HUES6 (cell line): ENCODE data around the gene GCLM.
"Not testable (repeated sequence)": the region's sequence is repeated elsewhere in the genome, so short reads cannot be mapped to it uniquely, and the experiment has no call there.

ENCODE experiments used
- H3K27ac ChIP-seq: 2 replicates; pipeline ENCODE4 v1.7.0; 2013; ENCODE audit warnings: low read depth, mild to moderate bottlenecking, low read length, inconsistent platforms
- H3K27me3 ChIP-seq: 2 replicates; pipeline ENCODE4 v1.6.1; 2013; ENCODE audit warnings: low read length; ENCODE audit not compliant: control insufficient read depth, insufficient read depth
- H3K36me3 ChIP-seq: 2 replicates; pipeline ENCODE4 v1.6.1; 2013; ENCODE audit warnings: low read length; ENCODE audit not compliant: control insufficient read depth, insufficient read depth
- H3K4me1 ChIP-seq: 2 replicates; pipeline ENCODE4 v1.6.1; 2013; ENCODE audit warnings: low read length; ENCODE audit not compliant: control insufficient read depth, insufficient read depth
- H3K4me3 ChIP-seq: 2 replicates; pipeline ENCODE4 v1.5.1; 2013; ENCODE audit warnings: low read depth, low read length
- H3K9ac ChIP-seq: one replicate; pipeline ENCODE4 v1.6.1; 2013; ENCODE audit warnings: mild to moderate bottlenecking, low read length
- H3K9me3 ChIP-seq: 2 replicates; pipeline ENCODE4 v1.6.1; 2013; ENCODE audit warnings: low read depth, low read length; ENCODE audit not compliant: control insufficient read depth, insufficient read depth

Gene GCLM

GRCh38 chr1:93909146-93910050 is at the start of gene GCLM:
Gene GCLM, minus strand, starts transcription at chr1:93909430. Its CDS starts 267 bp downstream, at chr1:93909163.
- peak within 1 kb of the TSS; percentile 90 for H3K9ac ChIP-seq
- H3K36me3 ChIP-seq = no peaks in the 10 kb centered on the region
- H3K4me1 ChIP-seq = peaks cover 16% of the 10 kb centered on the region; the same call in 1 of the 2 replicates
- no peak within 1 kb of the TSS; the same call in 1 of the 2 replicates for H3K27ac ChIP-seq
- no peaks in the 10 kb centered on the region for H3K27me3 ChIP-seq
- no peaks in the 10 kb centered on the region for H3K9me3 ChIP-seq
- H3K4me3 ChIP-seq = peak within 1 kb of the TSS; percentile 86

- Histone ChIP-seq H3K9me3 (peaks cover 18% of the 10 kb centered on the region; the same call in 1 of the 2 replicates), H3K4me1 (peaks cover 5% of the 10 kb centered on the region; the same call in 1 of the 2 replicates)
Measured at GRCh38 chr1:93958726-93959100, 49.5 kb upstream of the GCLM start.

DNA sequence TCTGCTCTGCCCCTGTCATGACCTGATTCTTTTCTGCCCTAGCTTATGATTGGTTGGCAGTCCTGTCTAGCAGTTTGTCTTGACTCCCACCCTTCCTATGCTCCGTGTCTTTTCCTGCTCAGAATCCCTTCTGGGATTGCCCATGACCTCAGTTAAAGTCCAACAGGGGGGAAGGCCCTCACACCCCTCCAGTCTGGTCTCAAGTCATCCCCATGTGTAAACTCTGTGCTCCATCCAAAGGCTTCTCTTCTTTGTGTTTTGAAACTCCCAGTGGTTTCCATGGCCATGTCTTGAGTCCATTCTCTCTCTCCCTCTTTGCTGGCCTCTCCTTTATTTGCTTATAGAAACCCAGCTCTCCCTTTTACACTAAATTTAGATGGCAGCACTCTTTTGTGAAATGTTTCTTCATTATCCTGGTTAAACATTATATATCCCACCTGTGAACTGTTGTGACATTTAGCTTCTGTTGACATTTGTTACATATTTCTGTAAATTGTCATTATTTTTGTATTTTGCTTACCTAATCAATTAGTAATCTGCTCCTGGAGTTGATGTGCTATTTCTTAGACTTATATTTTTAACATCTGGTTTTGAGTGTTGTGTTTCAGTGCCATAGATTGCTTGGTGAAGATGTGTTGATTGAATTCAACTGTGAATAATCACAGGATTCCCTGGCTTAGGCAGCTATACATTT is 48.9 kb upstream of the GCLM start:
- Histone ChIP-seq H3K4me3 (no peak overlapping the region), H3K9ac (no peak overlapping the region), H3K9me3 (peaks cover 18% of the 10 kb centered on the region; the same call in 1 of the 2 replicates), H3K27me3 (peaks cover 3% of the 10 kb centered on the region; the same call in 1 of the 2 replicates), H3K27ac (no peak overlapping the region), H3K36me3 (no peaks in the 10 kb centered on the region), H3K4me1 (peaks cover 2% of the 10 kb centered on the region; the same call in 1 of the 2 replicates)

More at GRCh38 chr1:93958726-93959100, 49.5 kb upstream of the GCLM start:
- Histone ChIP-seq H3K27ac (no peak overlapping the region), H3K36me3 (no peaks in the 10 kb centered on the region), H3K4me3 (no peak overlapping the region), H3K27me3 (peaks cover 3% of the 10 kb centered on the region; the same call in 1 of the 2 replicates), H3K9ac (no peak overlapping the region)

DNA sequence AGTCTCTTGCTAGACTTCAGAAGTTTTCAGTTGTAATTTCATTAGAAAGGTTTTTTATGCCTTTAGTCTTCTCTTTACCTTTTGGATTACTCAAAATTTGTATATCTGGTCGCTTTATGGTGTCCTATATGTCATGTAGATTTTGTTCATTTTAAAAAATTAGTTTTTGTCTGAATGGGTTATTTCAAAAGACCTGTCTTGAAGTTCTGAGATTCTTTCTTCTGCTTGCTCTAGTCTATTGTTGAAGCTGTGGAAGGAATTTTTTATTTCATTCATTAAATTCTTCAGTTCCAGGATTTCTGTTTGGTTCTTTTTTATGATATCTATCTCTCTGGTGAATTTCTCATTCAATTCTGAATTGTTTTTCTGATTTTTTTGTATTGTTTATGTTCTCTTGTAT is 46.5 kb upstream of the GCLM start:
- no peaks in the 10 kb centered on the region for H3K36me3 ChIP-seq
- H3K27ac ChIP-seq = no peak overlapping the region
- H3K4me1 ChIP-seq = no peaks in the 10 kb centered on the region
- no peak overlapping the region for H3K9ac ChIP-seq
- H3K27me3 ChIP-seq = peaks cover 3% of the 10 kb centered on the region; the same call in 1 of the 2 replicates
- H3K9me3 ChIP-seq = peaks cover 31% of the 10 kb centered on the region
- no peak overlapping the region for H3K4me3 ChIP-seq

GRCh38 chr1:93947002-93947686 is 37.9 kb upstream of the GCLM start:
- not testable (repeated sequence) for H3K27ac ChIP-seq, H3K4me3 ChIP-seq, H3K36me3 ChIP-seq, H3K9ac ChIP-seq, H3K27me3 ChIP-seq, H3K4me1 ChIP-seq
- H3K9me3 ChIP-seq = peaks cover 19% of the 10 kb centered on the region

DNA sequence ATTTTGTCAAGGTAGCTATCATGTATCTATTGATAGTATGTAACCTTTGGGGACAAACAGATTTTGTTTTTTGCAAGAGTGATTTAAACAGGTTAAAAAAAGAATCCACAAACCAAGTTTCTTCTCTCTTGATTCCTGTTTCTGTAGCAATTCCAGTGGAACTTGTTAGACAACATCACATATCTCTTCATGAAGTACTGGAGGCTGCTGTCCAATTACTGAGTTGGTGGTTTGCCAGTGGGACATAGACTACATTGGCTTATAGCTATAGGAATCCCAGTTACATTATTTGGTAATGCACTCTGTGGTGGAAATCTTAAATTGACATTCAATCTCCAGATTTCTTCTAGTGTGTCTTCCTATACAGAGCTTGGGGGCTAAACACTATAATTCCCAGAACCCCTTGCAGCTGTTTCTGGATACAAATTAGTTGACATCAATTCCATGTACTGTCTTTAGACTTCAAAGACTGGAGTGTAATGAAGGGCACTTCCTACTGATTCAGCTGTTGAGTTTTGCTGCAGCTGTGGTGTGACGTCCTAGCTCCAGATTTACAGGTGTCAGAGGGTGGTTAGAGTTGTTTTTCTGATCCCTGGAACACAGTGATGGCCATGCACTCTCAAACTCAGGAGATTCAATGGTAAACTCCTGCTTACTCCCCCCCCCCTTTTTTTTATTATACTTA is 29.4 kb upstream of the GCLM start:
- Histone ChIP-seq H3K27ac (no peak overlapping the region), H3K9ac (no peak overlapping the region)

DNA sequence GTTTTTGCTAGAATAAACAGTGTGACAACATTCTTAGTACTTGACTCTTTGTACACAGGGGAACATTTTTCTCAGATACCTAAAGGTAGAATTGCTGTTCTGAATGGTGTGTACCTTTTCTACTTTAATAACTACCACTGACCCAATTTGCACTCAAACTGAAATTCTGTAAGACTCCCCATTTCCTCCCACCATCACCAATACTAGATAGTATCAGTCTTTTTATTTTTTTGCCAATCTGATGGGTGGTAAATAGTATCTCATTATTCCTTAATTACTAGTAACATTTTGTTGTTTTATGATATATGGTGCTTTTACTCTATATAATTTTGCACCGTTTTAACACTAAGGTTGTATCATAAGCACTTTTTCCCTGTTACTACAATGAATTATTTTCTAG is 28.8 kb upstream of the GCLM start:
- Histone ChIP-seq H3K4me3 (no peak overlapping the region), H3K9me3 (peaks cover 5% of the 10 kb centered on the region; the same call in 1 of the 2 replicates), H3K36me3 (no peaks in the 10 kb centered on the region), H3K4me1 (no peaks in the 10 kb centered on the region), H3K27ac (no peak overlapping the region), H3K9ac (no peak overlapping the region), H3K27me3 (no peaks in the 10 kb centered on the region)

More for the DNA sequence above, 29.4 kb upstream of the GCLM start:
- no peak overlapping the region for H3K4me3 ChIP-seq
- no peaks in the 10 kb centered on the region for H3K4me1 ChIP-seq
- no peaks in the 10 kb centered on the region for H3K36me3 ChIP-seq
- H3K9me3 ChIP-seq = peaks cover 5% of the 10 kb centered on the region; the same call in 1 of the 2 replicates
- no peaks in the 10 kb centered on the region for H3K27me3 ChIP-seq

GRCh38 chr1:93925206-93925605 is 16.0 kb upstream of the GCLM start:
- Histone ChIP-seq H3K4me3 (no peak overlapping the region), H3K27me3 (no peaks in the 10 kb centered on the region), H3K9me3 (no peaks in the 10 kb centered on the region), H3K9ac (no peak overlapping the region), H3K4me1 (no peaks in the 10 kb centered on the region), H3K27ac (no peak overlapping the region), H3K36me3 (no peaks in the 10 kb centered on the region)

GRCh38 chr1:93919780-93920179 is 10.6 kb upstream of the GCLM start:
- H3K36me3 ChIP-seq = no peaks in the 10 kb centered on the region
- no peaks in the 10 kb centered on the region for H3K27me3 ChIP-seq
- H3K9me3 ChIP-seq = peaks cover 18% of the 10 kb centered on the region
- H3K9ac ChIP-seq = no peak overlapping the region
- peaks cover 10% of the 10 kb centered on the region; the same call in 1 of the 2 replicates for H3K4me1 ChIP-seq
- no peak overlapping the region for H3K4me3 ChIP-seq
- H3K27ac ChIP-seq = no peak overlapping the region

GRCh38 chr1:93917302-93917701 is 8.1 kb upstream of the GCLM start:
- H3K4me1 ChIP-seq = peaks cover 10% of the 10 kb centered on the region; the same call in 1 of the 2 replicates
- no peak overlapping the region for H3K4me3 ChIP-seq
- no peaks in the 10 kb centered on the region for H3K36me3 ChIP-seq
- H3K27ac ChIP-seq = no peak overlapping the region
- no peaks in the 10 kb centered on the region for H3K27me3 ChIP-seq
- H3K9me3 ChIP-seq = peaks cover 18% of the 10 kb centered on the region
- no peak overlapping the region for H3K9ac ChIP-seq
